RWPE2 (cell line): ENCODE data around the gene EML4.

Experiments used
- ATAC-seq: fragments of 200-7000 bp; cut with Tn5 transposase; 3 replicates; pipeline ENCODE4 v1.9.1; 2021; ENCODE audit warnings: low read depth
- DNase-seq: peaks from one replicate; pipeline ENCODE4 v3.0.0-alpha.2; 2020; ENCODE audit warnings: low spot score
- H3K27ac ChIP-seq: fragments of 450-650 bp; 2 replicates; pipeline ENCODE4 v1.5.1; 2017; ENCODE audit warnings: mild to moderate bottlenecking; ENCODE audit not compliant: poor library complexity, severe bottlenecking
- H3K27me3 ChIP-seq: fragments of 250-450 bp; sonication (Bioruptor Pico); 2 replicates; pipeline ENCODE4 v1.5.1; 2021; ENCODE audit warnings: mild to moderate bottlenecking, moderate library complexity; ENCODE audit not compliant: insufficient read depth, poor library complexity, severe bottlenecking
- H3K36me3 ChIP-seq: fragments of 250-450 bp; sonication (Bioruptor Pico); 2 replicates; pipeline ENCODE4 v1.5.1; 2020; ENCODE audit warnings: low read depth, mild to moderate bottlenecking, moderate library complexity
- H3K4me1 ChIP-seq: fragments of 250-450 bp; sonication (Bioruptor Pico); 2 replicates; pipeline ENCODE4 v1.5.1; 2021; ENCODE audit warnings: mild to moderate bottlenecking, moderate library complexity; ENCODE audit not compliant: insufficient read depth, poor library complexity, severe bottlenecking
- H3K4me3 ChIP-seq: fragments of 250-450 bp; sonication (Bioruptor Pico); 2 replicates; pipeline ENCODE4 v1.5.1; 2021; ENCODE audit warnings: mild to moderate bottlenecking, moderate library complexity; ENCODE audit not compliant: severe bottlenecking
- H3K9me3 ChIP-seq: fragments of 250-450 bp; sonication (Bioruptor Pico); 2 replicates; pipeline ENCODE4 v1.5.1; 2021; ENCODE audit warnings: mild to moderate bottlenecking, moderate library complexity; ENCODE audit not compliant: severe bottlenecking
- TF ChIP-seq, protein P1 (sequence below): fragments of 450-650 bp; IDR thresholded peaks from one replicate; pipeline ENCODE4 v1.5.1; 2017; ENCODE audit warnings: mild to moderate bottlenecking, moderate library complexity; ENCODE audit not compliant: poor library complexity, severe bottlenecking

The EML4 gene

DNA sequence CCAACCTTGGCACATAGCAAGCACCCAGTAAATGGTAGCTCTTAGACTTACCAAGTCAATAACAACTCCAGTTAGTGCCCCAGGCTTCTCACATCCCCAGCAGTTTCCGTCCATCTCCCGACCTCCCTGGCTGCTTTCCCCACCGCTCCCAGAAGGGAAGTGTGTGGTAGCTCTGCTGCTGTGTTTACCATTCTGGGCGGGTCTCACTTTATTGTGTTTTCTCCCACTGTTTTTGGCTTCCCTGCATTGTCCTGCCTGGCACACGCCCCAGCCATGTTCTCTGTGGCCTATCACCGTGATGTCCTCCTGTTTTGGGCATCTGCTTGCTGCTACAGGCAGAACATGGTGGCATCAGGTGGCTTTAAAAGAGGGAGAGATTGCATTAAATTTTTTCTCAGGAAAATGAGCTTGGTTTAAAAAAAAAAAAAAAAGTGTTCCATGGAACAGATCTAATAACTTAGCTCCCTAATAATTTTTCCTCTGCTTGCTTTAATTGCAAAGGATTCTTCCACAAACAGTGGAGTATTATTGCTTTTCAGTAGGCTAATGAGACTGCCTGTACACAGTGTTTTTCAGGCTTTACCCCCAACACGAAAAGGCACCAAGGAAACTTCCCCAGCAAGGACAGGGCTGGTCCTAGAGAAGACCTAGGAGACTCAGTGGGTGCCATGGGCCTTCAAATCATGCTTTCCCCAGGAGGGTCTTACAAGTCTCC lies 199.8 kb downstream of the EML4 start:
- no peaks in the 10 kb centered on the region for H3K36me3 ChIP-seq
- TF ChIP-seq, protein P1, sequence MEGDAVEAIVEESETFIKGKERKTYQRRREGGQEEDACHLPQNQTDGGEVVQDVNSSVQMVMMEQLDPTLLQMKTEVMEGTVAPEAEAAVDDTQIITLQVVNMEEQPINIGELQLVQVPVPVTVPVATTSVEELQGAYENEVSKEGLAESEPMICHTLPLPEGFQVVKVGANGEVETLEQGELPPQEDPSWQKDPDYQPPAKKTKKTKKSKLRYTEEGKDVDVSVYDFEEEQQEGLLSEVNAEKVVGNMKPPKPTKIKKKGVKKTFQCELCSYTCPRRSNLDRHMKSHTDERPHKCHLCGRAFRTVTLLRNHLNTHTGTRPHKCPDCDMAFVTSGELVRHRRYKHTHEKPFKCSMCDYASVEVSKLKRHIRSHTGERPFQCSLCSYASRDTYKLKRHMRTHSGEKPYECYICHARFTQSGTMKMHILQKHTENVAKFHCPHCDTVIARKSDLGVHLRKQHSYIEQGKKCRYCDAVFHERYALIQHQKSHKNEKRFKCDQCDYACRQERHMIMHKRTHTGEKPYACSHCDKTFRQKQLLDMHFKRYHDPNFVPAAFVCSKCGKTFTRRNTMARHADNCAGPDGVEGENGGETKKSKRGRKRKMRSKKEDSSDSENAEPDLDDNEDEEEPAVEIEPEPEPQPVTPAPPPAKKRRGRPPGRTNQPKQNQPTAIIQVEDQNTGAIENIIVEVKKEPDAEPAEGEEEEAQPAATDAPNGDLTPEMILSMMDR: no peak
- ATAC-seq (no peak), DNase-seq (no peak)
- no peak overlapping the region for H3K4me3 ChIP-seq
- no peaks in the 10 kb centered on the region for H3K9me3 ChIP-seq
- H3K27ac ChIP-seq: no peak overlapping the region
- H3K27me3 ChIP-seq: no peaks in the 10 kb centered on the region
- H3K4me1 ChIP-seq: peaks cover 16% of the 10 kb centered on the region

GRCh38 chr2:42369532-42370229 lies 200.5 kb downstream of the EML4 start:
- H3K4me3 ChIP-seq: no peak overlapping the region
- TF ChIP-seq, protein P1: no peak
- H3K36me3 ChIP-seq: no peaks in the 10 kb centered on the region
- DNase-seq (no peak), ATAC-seq (no peak)
- peaks cover 16% of the 10 kb centered on the region for H3K4me1 ChIP-seq
- no peaks in the 10 kb centered on the region for H3K27me3 ChIP-seq
- no peaks in the 10 kb centered on the region for H3K9me3 ChIP-seq
- H3K27ac ChIP-seq: no peak overlapping the region

DNA sequence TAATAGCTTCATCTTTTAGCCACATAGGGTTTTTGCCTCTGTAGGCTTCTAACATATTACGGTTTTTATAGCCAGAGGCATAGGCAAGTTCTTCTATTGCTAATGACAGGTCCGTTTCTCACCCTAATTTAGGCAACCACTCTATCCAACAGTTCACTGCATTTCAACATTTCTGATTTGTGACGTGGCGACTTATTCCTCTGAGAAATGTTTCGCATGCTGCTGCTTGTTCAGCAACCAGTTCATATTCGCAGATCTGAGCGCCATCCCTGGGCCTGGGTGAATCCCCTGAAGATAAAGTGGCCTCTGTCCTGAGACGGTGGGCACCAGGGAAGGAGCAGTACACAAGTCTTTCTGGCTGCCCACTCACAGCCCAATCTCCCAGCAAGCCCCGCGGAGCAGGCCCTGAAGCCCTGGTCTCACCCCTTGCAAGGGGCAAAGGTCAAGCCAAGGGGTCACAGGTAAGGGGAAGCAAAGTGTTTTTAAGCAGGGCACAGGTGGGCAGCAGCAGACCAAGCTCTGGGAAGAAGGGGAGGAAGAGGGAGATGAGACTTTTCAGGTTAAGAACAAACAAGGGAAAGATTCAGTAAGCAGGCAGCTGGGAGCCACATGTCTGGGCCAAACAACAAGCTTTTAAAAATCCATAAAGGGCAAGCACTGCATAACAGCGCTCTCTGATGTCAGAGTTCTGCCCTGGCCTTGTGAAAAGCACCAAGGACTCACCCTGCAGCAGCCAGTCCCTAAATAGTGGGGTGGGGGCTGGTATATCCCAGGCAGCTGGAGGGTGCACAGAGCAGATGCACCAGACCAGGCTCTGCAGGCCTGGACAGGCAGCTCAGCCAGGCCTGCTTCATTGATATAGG lies 202.7 kb downstream of the EML4 start:
- ATAC-seq (peak; percentile 75), DNase-seq (no peak)
- H3K27ac ChIP-seq: peak overlapping the region; percentile 44
- H3K36me3 ChIP-seq: no peaks in the 10 kb centered on the region
- H3K4me1 ChIP-seq: peaks cover 16% of the 10 kb centered on the region
- no peak overlapping the region for H3K4me3 ChIP-seq
- TF ChIP-seq, protein P1: no peak
- no peaks in the 10 kb centered on the region for H3K9me3 ChIP-seq
- no peaks in the 10 kb centered on the region for H3K27me3 ChIP-seq

GRCh38 chr2:42372474-42373200 lies 203.5 kb downstream of the EML4 start:
- Histone ChIP-seq H3K27me3 (no peaks in the 10 kb centered on the region), H3K4me1 (peaks cover 16% of the 10 kb centered on the region), H3K9me3 (no peaks in the 10 kb centered on the region), H3K27ac (peak overlapping the region; percentile 44), H3K36me3 (no peaks in the 10 kb centered on the region), H3K4me3 (no peak overlapping the region)
- DNase-seq (no peak), ATAC-seq (no peak)
- TF ChIP-seq, protein P1: no peak
